Myocyte (in vitro differentiated cells): ENCODE measurements around the gene TBC1D30. TPM values are rescaled to one million over a fixed set of nuclear protein-coding genes. Genes with fewer than 3 reads are reported as not detected.
A peak's percentile ranks its signal among the peaks of the same experiment; 100 is the strongest.
"Not testable (repeated sequence)": the region's sequence is repeated elsewhere in the genome, so short reads cannot be mapped to it uniquely, and the experiment has no call there.

Experiments used
- DNase-seq: peaks from one replicate; pipeline ENCODE4 v3.0.0-alpha.2; 2012; ENCODE audit warnings: low read depth
- total RNA-seq: library from RNA; depleted of rRNA; stranded (reverse); fragments of >200 nt; gene quantifications from 2 replicates; pipeline ENCODE4 v1.2.3, GENCODE V29; 2014

The TBC1D30 gene
- total RNA-seq, 1 donor from 2014 or later, result 0.35 TPM

- DNase-seq, result no peak
Observed at GRCh38 chr12:64806173-64806572, 18.3 kb upstream of the TBC1D30 start.

DNA sequence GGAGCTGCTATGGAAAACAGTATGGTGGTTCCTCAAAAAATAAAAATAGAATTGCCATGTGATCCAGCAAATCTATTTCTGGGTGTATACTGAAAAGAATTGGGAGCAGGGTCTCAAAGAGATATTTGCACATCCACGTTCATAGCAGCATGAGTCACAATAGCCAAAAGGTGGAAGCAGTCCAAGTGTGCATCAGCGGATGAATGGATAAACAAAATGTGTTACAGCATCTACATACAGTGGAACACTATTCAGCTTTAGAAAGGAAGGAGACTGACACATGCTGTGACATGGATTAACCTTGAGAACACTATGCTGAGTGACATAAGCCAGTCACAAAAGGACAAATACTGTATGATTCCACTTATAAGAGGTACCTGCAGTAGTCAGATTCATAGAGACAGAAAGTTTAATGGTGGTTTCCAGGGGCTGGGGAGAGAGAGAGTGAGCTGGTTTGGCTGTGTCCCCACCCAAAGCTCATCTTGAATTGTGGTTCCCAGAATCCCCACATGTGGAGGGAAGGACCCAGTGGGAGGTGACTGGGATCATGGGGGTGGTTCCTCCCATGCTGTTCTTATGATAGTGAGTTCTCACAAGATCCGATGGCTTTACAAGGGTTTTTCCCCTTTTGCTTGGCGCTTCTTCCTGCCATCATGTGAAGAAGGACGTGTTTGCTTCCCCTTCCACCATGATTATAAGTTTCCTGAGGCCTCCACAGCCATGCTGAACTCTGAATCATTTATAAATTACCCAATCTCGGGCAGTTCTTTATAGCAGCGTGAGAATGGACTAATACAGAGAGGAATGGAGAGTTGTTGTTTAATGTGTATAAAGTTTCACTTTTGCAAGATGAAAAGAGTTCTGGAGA is 17.6 kb upstream of the TBC1D30 start:
- no peak for DNase-seq

GRCh38 chr12:64808110-64808509 is 16.3 kb upstream of the TBC1D30 start:
- no peak for DNase-seq

- DNase-seq, result no peak
Observed at GRCh38 chr12:64810831-64811230, 13.6 kb upstream of the TBC1D30 start.

DNA sequence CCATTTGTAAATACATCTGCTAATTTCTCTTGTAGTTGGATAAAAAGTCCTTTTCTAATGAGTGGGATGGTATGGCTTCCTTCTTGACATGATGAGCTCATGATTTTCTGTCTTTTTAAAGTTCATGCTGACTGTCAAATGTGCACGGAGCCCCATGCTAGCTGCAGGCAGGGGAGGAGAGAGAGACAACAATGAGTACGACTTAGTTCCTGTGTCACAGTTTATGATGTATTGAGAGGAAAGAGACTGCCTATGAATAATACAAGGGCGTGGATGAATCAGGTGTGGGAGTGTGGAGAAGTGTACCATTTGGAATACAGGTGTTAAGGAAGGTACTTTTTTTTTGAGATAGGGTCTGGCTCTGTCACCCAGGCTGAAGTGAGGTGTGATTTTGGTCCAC is 10.7 kb upstream of the TBC1D30 start:
- no peak for DNase-seq

DNA sequence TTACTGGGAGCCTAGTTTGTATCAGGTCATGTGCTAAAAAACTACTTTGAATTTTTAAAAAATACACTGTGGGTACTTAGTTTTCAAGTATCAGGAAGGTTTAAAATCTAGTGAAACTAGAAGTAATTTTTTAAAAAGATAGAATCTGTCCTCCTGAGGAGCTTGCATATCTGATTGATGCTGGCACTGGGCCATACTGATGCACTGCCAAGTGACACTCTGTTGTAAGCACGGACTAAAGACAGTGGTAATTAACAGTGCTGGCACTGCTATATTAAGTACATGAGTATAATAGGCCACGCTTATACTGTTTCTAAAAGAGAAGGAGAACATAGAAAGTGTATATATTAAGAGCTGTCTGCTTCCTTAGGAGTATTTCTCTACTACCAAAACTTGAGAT is 10.0 kb upstream of the TBC1D30 start:
- no peak for DNase-seq

DNA sequence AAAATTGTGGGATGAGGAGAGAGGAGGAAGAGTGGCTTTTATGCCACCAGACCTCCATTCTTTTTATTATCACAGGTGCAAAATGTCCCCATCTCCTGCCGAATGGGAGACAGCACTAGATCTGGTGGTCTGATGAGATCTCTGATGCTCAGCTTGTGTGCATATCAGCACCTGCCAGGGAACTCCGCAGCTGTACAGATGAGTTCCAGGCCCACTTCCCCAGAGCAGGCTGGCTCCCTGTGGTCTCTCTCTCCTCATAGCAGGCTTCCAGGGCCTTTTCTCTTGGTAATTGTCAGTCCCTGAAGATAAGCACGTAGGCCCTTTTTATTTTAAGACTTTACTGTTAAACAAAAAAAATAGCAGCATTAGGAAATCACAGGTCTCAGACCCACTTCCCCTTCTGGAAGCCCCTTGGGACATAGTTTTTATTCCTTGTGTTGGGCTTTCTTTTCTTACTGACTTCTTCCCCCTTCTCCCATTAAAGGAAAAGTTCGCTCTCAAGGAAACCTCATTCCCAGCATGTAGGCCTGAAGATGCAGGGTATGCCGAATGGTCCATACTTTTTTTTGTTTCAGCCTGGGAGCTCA is 4.5 kb upstream of the TBC1D30 start:
- DNase-seq, result no peak

DNA sequence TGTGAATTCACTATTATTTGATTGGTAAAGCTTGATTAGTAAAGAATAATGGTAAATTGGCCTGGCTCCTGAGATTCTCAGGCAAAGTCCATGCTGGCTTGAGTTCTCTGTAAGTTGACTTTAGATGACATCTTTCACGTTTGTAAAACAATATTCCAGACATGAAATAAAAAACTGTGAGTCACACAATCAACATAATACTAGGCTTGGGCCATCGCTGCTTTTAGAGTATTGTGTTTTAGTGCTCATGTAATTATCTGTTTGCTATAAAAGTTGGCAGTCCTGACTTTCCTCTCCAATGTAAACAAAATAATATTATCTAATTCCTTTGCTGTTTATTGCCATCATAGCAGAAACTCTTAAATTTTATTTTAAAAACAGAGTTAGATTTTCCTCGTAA is 3.9 kb upstream of the TBC1D30 start:
- DNase-seq, result no peak

DNA sequence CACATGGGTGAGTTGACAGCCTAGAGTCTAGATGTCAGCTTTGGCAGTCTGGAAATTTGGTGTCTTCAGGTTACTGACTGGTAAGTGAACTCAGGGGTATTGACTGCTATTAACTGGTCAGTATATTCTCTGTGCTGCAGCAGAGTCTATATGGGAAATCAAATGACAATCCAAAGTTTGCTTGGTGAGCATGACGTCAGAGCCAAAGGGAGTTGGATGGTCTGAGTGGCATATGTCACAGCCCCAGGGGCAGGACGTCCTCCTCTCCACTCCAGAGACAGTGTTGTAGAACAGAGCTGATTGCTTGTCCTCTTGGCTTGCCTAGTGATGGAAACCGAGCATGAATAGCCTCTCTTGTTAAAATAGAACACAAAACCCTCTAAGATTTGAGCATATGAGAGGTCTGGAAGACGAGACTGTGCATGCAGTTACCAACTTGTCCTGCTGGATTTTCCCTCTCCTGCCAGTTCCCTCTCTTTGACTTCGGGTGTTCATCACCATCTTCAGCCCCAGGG is 3.3 kb upstream of the TBC1D30 start:
- DNase-seq, result no peak

GRCh38 chr12:64824130-64824499 is 332 bp upstream of the TBC1D30 start:
- no peak for DNase-seq

DNA sequence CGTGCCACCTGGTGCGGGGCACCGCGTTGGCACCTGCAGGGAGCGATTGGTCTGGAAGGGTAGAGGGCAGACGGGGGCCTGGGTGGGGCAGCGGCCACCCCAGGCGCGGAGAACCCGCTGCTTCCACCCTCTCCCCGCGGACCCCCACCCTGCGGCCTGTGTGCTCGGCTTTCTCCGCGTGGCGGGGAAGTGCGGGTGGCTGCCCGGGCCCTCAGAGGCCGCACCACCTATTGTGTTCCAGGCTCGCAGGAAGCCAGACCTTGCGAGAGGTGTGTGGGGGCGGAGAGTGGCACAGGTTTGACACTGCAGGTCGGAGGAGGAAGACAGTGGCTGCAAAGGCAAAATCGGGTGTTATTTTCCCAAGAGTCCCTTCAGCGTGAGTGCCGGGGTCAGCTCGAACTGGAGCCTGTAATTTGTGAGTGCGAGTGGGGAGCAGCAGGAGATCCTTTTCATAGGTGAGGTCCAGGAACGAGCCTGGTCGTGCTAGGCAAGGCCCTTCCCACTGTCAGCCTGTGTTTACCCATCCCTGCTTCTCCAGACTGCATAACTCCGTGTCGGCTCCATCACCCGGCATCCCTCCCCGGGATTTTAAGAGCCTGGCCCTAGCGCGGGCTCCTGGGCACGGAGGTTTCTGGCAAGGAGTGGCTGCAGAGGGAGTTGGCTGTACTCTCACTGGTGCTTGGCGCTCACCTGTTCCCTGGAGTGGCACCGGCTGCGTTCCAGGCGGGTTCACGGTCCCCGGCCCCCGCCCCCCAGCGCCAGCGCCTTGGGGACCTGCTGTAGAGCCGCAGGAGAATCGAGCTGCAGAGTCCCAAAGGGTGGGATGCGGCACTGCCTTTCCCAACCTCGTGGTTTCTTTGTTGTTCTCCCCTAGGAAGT is 935 bp downstream of the TBC1D30 start:
- no peak for DNase-seq

DNA sequence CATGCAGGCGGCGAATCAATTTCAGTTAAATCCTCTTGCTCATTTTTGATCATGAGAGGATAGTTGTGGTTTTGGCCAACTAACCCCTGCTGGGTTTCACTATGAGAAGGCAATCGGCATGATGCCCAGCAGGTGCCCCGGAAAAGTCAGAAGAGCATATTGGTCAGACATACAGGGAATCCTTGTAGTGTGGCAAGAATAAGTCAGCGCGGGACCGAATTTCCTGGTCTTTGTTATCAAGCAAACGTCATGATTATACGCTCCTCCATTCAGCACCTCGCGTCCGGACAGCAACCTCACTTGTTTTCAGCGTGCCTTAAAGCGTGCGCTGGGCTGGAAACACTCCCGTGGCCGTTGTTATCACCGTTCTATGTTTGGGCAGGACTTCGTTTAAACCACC is 1.8 kb downstream of the TBC1D30 start:
- peak; percentile 71 for DNase-seq

DNA sequence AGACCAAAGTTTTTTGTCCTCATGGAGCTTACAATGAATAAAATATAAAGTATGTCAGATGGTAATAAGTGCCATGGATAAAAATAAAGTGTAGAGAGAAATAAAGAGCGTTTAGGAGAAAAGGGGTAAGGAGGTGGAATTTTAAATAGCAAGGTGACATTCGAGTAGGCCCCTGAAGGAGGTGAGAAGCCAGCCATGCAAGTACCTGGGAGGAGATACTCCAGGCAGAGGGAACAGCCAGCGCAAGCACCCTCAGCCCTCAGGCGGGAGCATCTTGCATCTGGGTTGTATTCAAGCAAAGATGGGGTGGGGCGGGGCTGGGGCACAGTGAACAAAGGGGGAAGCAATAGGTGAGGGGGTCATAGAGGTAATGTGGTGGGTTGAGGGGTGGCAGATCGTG is 4.3 kb downstream of the TBC1D30 start:
- DNase-seq, result no peak

DNA sequence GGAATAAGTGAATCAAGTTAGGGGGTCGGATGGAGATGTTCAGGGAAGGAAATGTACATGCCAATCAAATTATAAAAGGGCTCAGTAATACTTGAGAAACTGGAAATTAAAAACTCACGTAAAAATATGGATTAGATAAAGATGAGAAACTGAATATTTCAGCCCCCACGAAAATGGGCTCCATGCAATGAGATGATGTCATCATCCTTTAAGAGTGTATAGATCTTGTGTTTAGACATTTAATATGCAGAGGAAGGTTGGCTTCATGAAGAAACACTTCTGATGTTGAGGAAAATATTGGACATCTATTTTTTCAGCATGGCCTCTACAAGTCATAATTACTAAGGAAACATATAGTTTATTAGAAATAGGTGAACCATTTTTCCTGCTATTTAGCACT is 9.5 kb downstream of the TBC1D30 start:
- DNase-seq, result no peak

- no peak for DNase-seq
Observed at GRCh38 chr12:64835901-64836300, 11.5 kb downstream of the TBC1D30 start.

DNA sequence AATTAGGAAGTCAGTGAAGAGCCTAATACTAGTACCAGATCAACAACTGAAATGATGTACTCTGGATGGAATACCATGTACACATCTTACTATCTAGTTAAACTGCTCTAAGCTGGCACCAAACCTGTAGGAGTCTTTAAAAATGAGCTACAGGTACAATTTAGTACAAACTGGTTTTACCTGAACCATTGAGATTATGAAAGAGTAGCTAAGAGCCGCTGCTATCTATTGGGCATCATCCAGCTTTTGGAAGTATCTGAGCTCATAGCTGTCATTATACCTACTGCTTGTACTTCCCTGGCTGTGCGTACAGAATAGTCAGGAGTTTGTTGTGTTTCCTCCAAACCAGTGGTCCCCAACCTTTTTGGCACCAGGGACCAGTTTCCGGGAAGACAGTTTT is 12.4 kb downstream of the TBC1D30 start:
- no peak for DNase-seq

DNA sequence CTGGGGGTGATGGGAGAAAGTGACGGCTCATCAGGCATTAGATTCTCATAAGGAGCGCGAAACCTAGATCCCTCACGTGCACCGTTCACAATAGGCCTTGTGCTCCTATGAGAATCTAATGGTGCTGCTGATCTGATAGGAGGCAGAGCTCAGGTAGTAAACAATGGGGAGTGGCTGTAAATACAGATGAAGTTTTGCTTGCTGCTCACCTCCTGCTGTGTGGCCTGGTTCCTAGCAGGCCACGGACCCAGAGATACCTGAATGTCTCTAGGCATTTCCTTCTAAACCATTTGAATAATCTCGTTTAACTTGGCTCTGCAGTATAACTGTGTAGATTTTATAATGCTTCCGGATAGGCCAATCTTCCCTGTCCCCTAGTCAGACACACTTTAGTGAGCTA is 13.0 kb downstream of the TBC1D30 start:
- DNase-seq, result no peak

DNA sequence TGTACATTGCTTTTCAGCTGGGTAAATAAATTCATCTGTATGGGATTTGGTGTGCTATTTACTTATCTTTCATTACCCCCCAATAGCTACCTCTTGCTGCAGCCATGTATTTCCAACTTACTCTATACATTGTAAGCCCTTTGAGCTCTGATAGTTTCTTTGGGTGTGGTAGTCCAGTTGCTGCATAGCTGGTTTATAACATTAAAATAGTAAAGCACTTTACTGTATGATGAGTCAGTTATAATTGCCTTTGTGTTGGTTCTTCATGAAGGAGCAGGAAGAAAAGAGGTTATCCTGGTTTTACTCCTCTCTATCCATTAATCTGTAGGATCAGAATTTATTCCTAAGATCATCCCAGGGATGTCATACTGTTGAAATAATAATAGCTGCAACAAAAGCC is 15.7 kb downstream of the TBC1D30 start:
- no peak for DNase-seq

DNA sequence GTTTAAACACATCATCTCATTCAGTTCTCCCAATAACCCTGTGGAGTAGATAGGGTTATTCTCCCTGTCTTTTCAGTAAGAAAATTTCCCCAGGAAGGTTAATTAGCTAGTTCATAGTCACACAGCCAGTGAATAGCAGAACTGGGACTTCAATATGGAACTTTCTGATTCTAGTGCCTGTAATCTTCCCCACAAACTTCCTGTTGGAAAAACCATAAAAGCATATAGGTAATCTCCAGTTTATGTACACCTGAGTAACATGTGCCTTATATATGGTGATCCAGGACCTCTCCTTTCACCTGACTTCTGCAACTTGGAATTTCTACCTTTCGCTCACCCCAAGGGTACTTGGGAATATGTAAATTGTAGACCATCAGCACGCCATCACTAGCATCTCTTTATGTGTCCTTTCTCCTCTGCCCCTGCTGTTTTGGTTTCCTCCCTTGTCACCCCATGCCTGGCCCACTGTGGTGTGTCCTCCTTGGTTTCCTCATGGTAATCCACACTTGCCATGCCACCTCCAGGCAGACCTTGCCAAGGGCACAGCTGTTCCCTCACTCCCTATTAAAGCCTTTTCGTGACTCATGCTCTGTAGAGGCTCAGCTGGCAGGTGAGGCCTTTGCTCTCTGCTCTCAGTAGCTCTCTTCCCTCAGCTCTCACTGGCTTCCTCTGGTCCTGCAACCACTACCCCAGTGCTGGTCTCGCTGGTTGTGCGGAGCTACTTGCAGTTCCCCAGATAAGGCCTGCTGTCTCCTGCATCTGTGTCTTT is 16.7 kb downstream of the TBC1D30 start:
- peak; percentile 86 for DNase-seq

DNA sequence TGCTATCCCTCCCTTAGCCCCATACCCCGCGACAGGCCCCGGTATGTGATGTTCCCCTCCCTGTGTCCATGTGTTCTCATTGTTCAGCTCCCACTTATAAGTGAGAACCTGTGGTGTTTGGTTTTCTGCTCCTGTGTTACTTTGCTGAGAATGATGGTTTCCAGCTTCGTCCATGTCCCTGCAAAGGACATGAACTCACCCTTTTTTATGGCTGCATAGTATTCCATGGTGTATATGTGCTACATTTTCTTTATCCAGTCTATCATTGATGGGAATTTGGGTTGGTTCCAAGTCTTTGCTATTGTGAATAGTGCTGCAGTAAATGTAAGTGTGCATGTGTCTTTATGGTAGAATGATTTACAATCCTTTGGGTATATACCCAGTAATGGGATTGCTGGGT is 24.0 kb downstream of the TBC1D30 start:
- not testable (repeated sequence) for DNase-seq
